Naive thymus-derived CD8-positive, alpha-beta T cell (primary cell): ENCODE data around the gene SPRED3. TPM values are rescaled to one million over a fixed set of nuclear protein-coding genes. Genes with fewer than 3 reads are reported as not detected.

Experiments
- ATAC-seq, 2 donors: fragments of 150-1000 bp; cut with Tn5 transposase in 1 of 2; sonication (Bioruptor Pico), chemical (Tn5 transposase) in 1 of 2; 1 replicate in 1 of 2; 2 replicates in 1 of 2; pipeline ENCODE4 v1.10.0; 2021; ENCODE audit warnings: mild to moderate bottlenecking in 2 of 2, moderate library complexity in 2 of 2
- POLR2A ChIA-PET: fragments of 350-600 bp; sonication (Branson Sonifier 250); formaldehyde crosslinking; loops from one replicate; lab custom pipeline; 2021; ENCODE audit warnings: antibody characterized with exemption; lab: Charles Lee
- DNase-seq, 10 donors: peaks; one replicate each; pipeline versions ENCODE4 v3.0.0 to v3.0.0-alpha.2; 2020 to 2022
- H3K27ac Mint-ChIP-seq, 10 donors: one replicate each; pipeline ENCODE4 v1.8.0; 2020 to 2022; ENCODE audit warnings: mild to moderate bottlenecking in 10 of 10, mixed read lengths in 10 of 10, moderate library complexity in 4 of 10, inconsistent platforms in 1 of 10
- H3K27me3 Mint-ChIP-seq, 5 donors: one replicate each; pipeline ENCODE4 v1.8.0; 2021 to 2022; ENCODE audit warnings: mixed read lengths in 5 of 5
- H3K36me3 Mint-ChIP-seq, 3 donors: one replicate each; pipeline ENCODE4 v1.8.0; 2020 to 2022; ENCODE audit warnings: mixed read lengths in 3 of 3, mild to moderate bottlenecking in 2 of 3, inconsistent platforms in 1 of 3
- H3K4me1 Mint-ChIP-seq, 4 donors: one replicate each; pipeline ENCODE4 v1.8.0; 2021 to 2022; ENCODE audit warnings: mixed read lengths in 4 of 4
- H3K4me3 Mint-ChIP-seq, 10 donors: one replicate each; pipeline ENCODE4 v1.8.0; 2020 to 2022; ENCODE audit warnings: mild to moderate bottlenecking in 10 of 10, mixed read lengths in 10 of 10, moderate library complexity in 6 of 10, inconsistent platforms in 1 of 10
- H3K9me3 Mint-ChIP-seq, 9 donors: one replicate each; pipeline ENCODE4 v1.8.0; 2020 to 2022; ENCODE audit warnings: mixed read lengths in 9 of 9, mild to moderate bottlenecking in 3 of 9, inconsistent platforms in 1 of 9, moderate library complexity in 1 of 9
- polyA plus RNA-seq, 3 donors: library from polyadenylated mRNA; unstranded; fragments of 300-500 nt; fragmentation: Illumina TruSeq; gene quantifications; one replicate each; pipeline ENCODE4 v1.2.3, GENCODE V29; 2021
- total RNA-seq, 8 experiments: library from RNA in 2 of 8; stranded (reverse) in 2 of 8; gene quantifications; one replicate each; pipeline ENCODE4 v1.2.3 and lab custom pipeline; 2021 to 2026

Gene SPRED3
- total and polyA plus RNA-seq, 5 experiments from 2014 or later = 0.02 to 2.6 (median 0.97) TPM; not detected in 1

DNA sequence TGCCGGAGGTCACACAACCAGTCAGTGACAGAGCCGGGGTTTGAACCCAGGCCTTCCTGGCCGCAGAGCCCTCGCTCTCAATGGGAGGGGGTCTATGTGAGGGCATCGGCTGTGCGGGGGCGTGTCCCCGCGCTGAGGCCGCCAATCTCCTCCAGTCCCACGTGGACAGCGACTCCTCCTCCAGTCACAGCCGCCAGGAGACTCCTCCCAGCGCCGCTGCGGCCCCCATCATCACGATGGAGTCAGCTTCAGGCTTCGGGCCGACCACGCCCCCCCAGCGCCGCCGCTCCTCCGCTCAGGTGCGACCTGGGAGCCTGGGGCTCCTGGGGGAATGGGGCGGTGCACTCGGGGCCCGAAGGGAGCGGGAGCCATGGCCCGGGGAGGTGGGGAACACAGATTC, 6.0 kb downstream of the SPRED3 start:
- H3K4me1 Mint-ChIP-seq = peaks cover 11 to 24% (median 20%) of the 10 kb centered on the region in 4 donors
- DNase-seq (peak; percentile 35 to 85 (median 60)), ATAC-seq (peak; percentile 69 to 73)
- H3K4me3 Mint-ChIP-seq = peak overlapping the region; percentile 56 to 86 (median 77)
- no peaks in the 10 kb centered on the region for H3K36me3 Mint-ChIP-seq
- peak overlapping the region in 6 of 10 donors; percentile 69 to 88 (median 85) for H3K27ac Mint-ChIP-seq
- peaks cover 0 to 26% (median 5%) of the 10 kb centered on the region in 5 donors for H3K27me3 Mint-ChIP-seq
- H3K9me3 Mint-ChIP-seq = no peaks in the 10 kb centered on the region
- POLR2A ChIA-PET = interaction anchor here (0.5 to 3.8 kb wide), 6 partner anchors 9 to 519 kb away, joined by 4 to 34 read pairs (median 7); partner anchors contain the start of genes FAM98C and PSMD8

- no peaks in the 10 kb centered on the region for H3K36me3 Mint-ChIP-seq
- POLR2A ChIA-PET = interaction anchor here (0.6 to 3.8 kb wide), 9 partner anchors 8 to 1040 kb away, joined by 3 to 34 read pairs (median 5); partner anchors contain the start of genes FAM98C, PSMD8, RINL and RPS16
- ATAC-seq = peak; percentile 84 to 86
- H3K4me1 Mint-ChIP-seq = peaks cover 9 to 24% (median 17%) of the 10 kb centered on the region in 4 donors
- DNase-seq = peak in 6 of 10 donors; percentile 19 to 57 (median 42)
- H3K27ac Mint-ChIP-seq = peak overlapping the region in 6 of 10 donors; percentile 69 to 88 (median 85)
- peaks cover 0 to 24% (median 0%) of the 10 kb centered on the region in 5 donors for H3K27me3 Mint-ChIP-seq
- H3K9me3 Mint-ChIP-seq = no peaks in the 10 kb centered on the region
- peak overlapping the region; percentile 56 to 84 (median 77) for H3K4me3 Mint-ChIP-seq
Observed at GRCh38 chr19:38395381-38396114, 7.1 kb downstream of the SPRED3 start.

- H3K9me3 Mint-ChIP-seq = no peaks in the 10 kb centered on the region
- H3K36me3 Mint-ChIP-seq = no peaks in the 10 kb centered on the region
- no peak overlapping the region for H3K27ac Mint-ChIP-seq
- H3K4me1 Mint-ChIP-seq = peaks cover 9 to 34% (median 28%) of the 10 kb centered on the region in 4 donors
- H3K27me3 Mint-ChIP-seq = peaks cover 0 to 12% (median 0%) of the 10 kb centered on the region in 5 donors
- DNase-seq = no peak
- H3K4me3 Mint-ChIP-seq = no peak overlapping the region
- ATAC-seq = no peak
- POLR2A ChIA-PET = interaction anchor here (1.8 kb wide), 1 partner anchor 25 kb away, joined by 4 read pairs; the partner anchor contains the start of gene PSMD8
Observed at GRCh38 chr19:38399081-38399480, 10.6 kb downstream of the SPRED3 start.

GRCh38 chr19:38399537-38399936, 11.0 kb downstream of the SPRED3 start:
- Mint-ChIP-seq H3K4me3 (no peak overlapping the region), H3K27me3 (peaks cover 0 to 11% (median 0%) of the 10 kb centered on the region in 5 donors), H3K4me1 (peaks cover 10 to 32% (median 29%) of the 10 kb centered on the region in 4 donors), H3K27ac (peak overlapping the region in 1 of 10 donors; percentile 71), H3K9me3 (no peaks in the 10 kb centered on the region), H3K36me3 (no peaks in the 10 kb centered on the region)
- ATAC-seq = no peak
- POLR2A ChIA-PET = interaction anchor here (1.4 to 1.8 kb wide), 2 partner anchors 12 to 25 kb away, joined by 4 read pairs; partner anchors contain the start of genes GGN and PSMD8
- DNase-seq = no peak

DNA sequence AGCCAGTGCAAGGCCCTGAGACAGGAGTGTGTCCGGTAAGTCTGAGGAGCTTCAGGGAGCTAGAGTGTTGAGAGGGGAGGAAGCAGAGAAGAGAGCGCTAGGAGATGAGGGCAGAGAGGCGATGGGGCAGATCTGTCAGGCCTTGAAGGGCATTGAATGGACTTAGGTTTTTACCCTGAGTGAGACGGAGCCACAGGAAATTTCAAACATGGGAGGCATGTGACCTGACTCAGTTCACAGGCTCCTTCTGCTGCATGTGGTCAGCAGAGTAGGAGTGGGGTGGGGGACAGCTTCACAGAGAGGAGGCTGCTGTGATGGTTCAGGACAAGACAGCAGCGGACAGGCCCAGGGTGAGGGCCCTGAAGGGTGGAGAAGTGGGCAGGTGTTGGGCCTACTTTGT, 11.9 kb downstream of the SPRED3 start:
- H3K27ac Mint-ChIP-seq = peak overlapping the region in 1 of 10 donors; percentile 66

DNA sequence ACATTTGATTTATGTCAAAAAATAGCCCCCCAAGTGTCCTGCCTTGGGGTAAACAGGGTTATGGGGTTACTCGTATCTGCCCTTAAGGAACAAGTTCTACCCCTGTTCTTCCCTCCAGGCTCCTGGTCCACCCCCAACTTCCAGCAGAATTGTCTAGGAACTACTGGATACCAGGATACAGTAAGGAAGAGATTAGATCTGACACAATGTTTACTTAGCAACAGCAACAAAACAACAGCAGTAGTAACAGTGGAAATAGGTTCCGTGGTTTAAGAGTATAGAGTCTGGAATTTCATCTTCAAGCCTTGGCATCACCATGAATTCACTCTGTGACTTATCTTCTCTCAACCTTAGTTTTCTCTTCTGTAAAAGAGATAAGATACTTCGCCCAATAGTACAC, 12.7 kb downstream of the SPRED3 start:
- Mint-ChIP-seq H3K36me3 (peaks cover 0 to 5% (median 0%) of the 10 kb centered on the region in 3 donors), H3K27ac (peak overlapping the region in 3 of 10 donors; percentile 2 to 82 (median 56)), H3K4me1 (peaks cover 11 to 29% (median 26%) of the 10 kb centered on the region in 4 donors), H3K9me3 (no peaks in the 10 kb centered on the region), H3K27me3 (peaks cover 0 to 10% (median 0%) of the 10 kb centered on the region in 5 donors), H3K4me3 (peak overlapping the region in 1 of 10 donors; percentile 64)
- ATAC-seq = no peak
- POLR2A ChIA-PET = interaction anchor here (1.4 kb wide), 1 partner anchor 13 kb away, joined by 4 read pairs; the partner anchor contains the start of gene GGN
- no peak for DNase-seq

More for the DNA sequence above, 11.9 kb downstream of the SPRED3 start:
- no peak for DNase-seq
- Mint-ChIP-seq H3K9me3 (no peaks in the 10 kb centered on the region), H3K4me3 (peak overlapping the region in 1 of 10 donors; percentile 45), H3K4me1 (peaks cover 10 to 29% (median 26%) of the 10 kb centered on the region in 4 donors), H3K36me3 (peaks cover 0 to 2% (median 0%) of the 10 kb centered on the region in 3 donors), H3K27me3 (peaks cover 0 to 10% (median 0%) of the 10 kb centered on the region in 5 donors)
- POLR2A ChIA-PET = interaction anchor here (1.4 to 1.8 kb wide), 2 partner anchors 13 to 26 kb away, joined by 4 read pairs; partner anchors contain the start of genes GGN and PSMD8
- ATAC-seq = no peak

GRCh38 chr19:38402623-38402966, 14.1 kb downstream of the SPRED3 start:
- Mint-ChIP-seq H3K4me3 (peak overlapping the region; percentile 86 to 96 (median 93)), H3K9me3 (no peaks in the 10 kb centered on the region), H3K27ac (peak overlapping the region; percentile 82 to 98 (median 94)), H3K36me3 (peaks cover 0 to 14% (median 0%) of the 10 kb centered on the region in 3 donors), H3K27me3 (peaks cover 0 to 8% (median 0%) of the 10 kb centered on the region in 5 donors), H3K4me1 (peaks cover 9 to 23% (median 19%) of the 10 kb centered on the region in 4 donors)
- POLR2A ChIA-PET = interaction anchor here (0.8 to 2.9 kb wide), 23 partner anchors 9 to 529 kb away, joined by 3 to 38 read pairs (median 5); partner anchors contain the start of genes ACTN4, CATSPERG, EIF3K and GGN
- DNase-seq = no peak
- ATAC-seq = no peak

DNA sequence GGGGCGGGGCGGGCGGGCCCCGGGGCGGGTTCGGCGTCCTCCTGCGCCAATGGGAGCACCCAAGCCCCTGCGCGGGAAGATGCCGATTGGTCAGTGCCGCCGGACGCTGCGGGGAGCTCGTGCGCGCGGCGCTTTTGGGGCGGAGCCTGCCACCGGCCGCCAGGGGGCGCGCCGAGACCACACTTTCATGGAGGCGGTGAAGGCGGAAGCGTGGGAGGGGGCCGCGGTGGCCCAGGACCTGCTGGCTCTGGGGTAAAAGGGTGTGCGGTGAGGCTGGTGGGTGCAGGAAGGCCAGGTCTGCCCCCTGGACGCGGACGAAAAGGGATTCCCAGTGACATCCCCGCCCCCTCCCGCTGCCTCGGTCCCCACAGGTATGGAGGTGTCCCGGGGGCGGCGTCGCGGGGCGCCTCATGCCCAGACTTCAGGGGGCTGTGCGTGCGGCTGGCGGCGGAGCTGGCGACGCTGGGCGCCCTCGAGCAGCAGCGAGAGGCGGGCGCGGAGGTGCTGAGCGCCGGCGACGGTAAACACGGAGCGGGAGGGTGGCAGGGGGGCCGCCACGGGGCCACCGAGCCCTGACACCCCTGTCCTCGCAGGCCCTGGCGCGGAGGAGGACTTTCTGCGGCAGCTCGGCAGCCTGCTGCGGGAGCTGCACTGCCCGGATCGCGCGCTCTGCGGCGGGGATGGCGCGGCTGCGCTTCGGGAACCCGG, 14.6 kb downstream of the SPRED3 start, which contains the start of gene FAM98C:
Gene FAM98C, plus strand, starts transcription at position 127 of the 708 bp plus-strand sequence. Its CDS starts 61 bp downstream, at position 188.
- POLR2A ChIA-PET = interaction anchor here (0.8 to 2.9 kb wide), 23 partner anchors 9 to 529 kb away, joined by 3 to 38 read pairs (median 5); partner anchors contain the start of genes ACTN4, CATSPERG, EIF3K and GGN
- DNase-seq (peak; percentile 95 to 99 (median 98)), ATAC-seq (peak; percentile 94 to 95)
- Mint-ChIP-seq H3K27ac (peak within 1 kb of the TSS; percentile 82 to 98 (median 94)), H3K9me3 (no peaks in the 10 kb centered on the region), H3K36me3 (peaks cover 0 to 18% (median 0%) of the 10 kb centered on the region in 3 donors), H3K4me3 (peak within 1 kb of the TSS; percentile 86 to 96 (median 93)), H3K27me3 (peaks cover 0 to 8% (median 0%) of the 10 kb centered on the region in 5 donors), H3K4me1 (peaks cover 9 to 23% (median 19%) of the 10 kb centered on the region in 4 donors)

GRCh38 chr19:38404858-38405257, 16.4 kb downstream of the SPRED3 start:
- no peaks in the 10 kb centered on the region for H3K9me3 Mint-ChIP-seq
- peak overlapping the region in 9 of 10 donors; percentile 7 to 96 (median 72) for H3K4me3 Mint-ChIP-seq
- DNase-seq (no peak), ATAC-seq (no peak)
- H3K4me1 Mint-ChIP-seq = peaks cover 11 to 23% (median 19%) of the 10 kb centered on the region in 4 donors
- H3K36me3 Mint-ChIP-seq = peaks cover 0 to 21% (median 0%) of the 10 kb centered on the region in 3 donors
- H3K27ac Mint-ChIP-seq = peak overlapping the region in 2 of 10 donors; percentile 24 to 30
- POLR2A ChIA-PET = interaction anchor here (1.9 kb wide), 1 partner anchor 9 kb away, joined by 6 read pairs; no protein-coding TSS in a partner anchor
- H3K27me3 Mint-ChIP-seq = peaks cover 0 to 4% (median 0%) of the 10 kb centered on the region in 5 donors

GRCh38 chr19:38405276-38405675, 16.8 kb downstream of the SPRED3 start:
- peak overlapping the region in 4 of 10 donors; percentile 30 to 72 (median 65) for H3K27ac Mint-ChIP-seq
- H3K36me3 Mint-ChIP-seq = peaks cover 0 to 21% (median 0%) of the 10 kb centered on the region in 3 donors
- H3K4me1 Mint-ChIP-seq = peaks cover 12 to 23% (median 19%) of the 10 kb centered on the region in 4 donors
- H3K9me3 Mint-ChIP-seq = no peaks in the 10 kb centered on the region
- DNase-seq = no peak
- POLR2A ChIA-PET = interaction anchor here (0.6 to 1.9 kb wide), 2 partner anchors 9 to 439 kb away, joined by 3 to 6 read pairs; no protein-coding TSS in a partner anchor
- ATAC-seq = no peak
- H3K27me3 Mint-ChIP-seq = peaks cover 0 to 3% (median 0%) of the 10 kb centered on the region in 5 donors
- H3K4me3 Mint-ChIP-seq = peak overlapping the region in 9 of 10 donors; percentile 22 to 96 (median 41)

DNA sequence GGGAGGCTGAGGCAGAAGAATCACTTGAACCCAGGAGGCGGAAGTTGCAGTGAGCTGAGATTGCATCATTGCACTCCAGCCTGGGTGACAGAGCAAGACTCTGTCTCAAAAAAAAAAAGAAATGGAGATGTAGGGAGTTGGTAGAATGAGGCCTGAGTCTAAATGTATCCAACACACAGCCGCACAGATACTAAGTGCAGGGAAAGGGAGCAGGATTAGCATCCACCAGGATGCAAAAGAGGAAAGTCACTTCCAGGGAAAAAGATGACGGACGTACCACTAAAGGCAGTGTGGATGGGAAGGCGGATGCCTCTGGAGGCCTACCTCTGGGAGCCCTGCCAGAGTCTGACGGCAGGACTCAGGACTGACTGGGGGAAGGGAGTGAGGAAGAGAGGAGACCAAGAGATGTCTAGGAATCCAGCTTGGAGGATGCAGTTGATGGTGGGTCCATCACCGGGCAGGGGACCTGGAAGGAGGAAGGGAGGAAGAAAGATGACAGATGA, 21.2 kb downstream of the SPRED3 start:
- no peak overlapping the region for H3K4me3 Mint-ChIP-seq
- peaks cover 0 to 21% (median 0%) of the 10 kb centered on the region in 3 donors for H3K36me3 Mint-ChIP-seq
- H3K27me3 Mint-ChIP-seq = no peaks in the 10 kb centered on the region
- H3K4me1 Mint-ChIP-seq = peaks cover 0 to 9% (median 4%) of the 10 kb centered on the region in 4 donors
- POLR2A ChIA-PET = interaction anchor here (0.6 kb wide), 1 partner anchor 504 kb away, joined by 4 read pairs; the partner anchor contains the start of gene WDR87
- ATAC-seq (no peak), DNase-seq (no peak)
- H3K9me3 Mint-ChIP-seq = no peaks in the 10 kb centered on the region
- peak overlapping the region in 2 of 10 donors; percentile 21 to 75 for H3K27ac Mint-ChIP-seq
